ENCODE results near the gene FFAR2. TPM values are rescaled to one million over a fixed set of nuclear protein-coding genes. Genes with fewer than 3 reads are reported as not detected.
"Not testable (repeated sequence)": the region's sequence is repeated elsewhere in the genome, so short reads cannot be mapped to it uniquely, and the experiment has no call there.

The FFAR2 gene
- total RNA-seq, 4 donors from 2014 or later, result 0.49 to 2.5 (median 0.56) TPM; not detected in 1

DNA sequence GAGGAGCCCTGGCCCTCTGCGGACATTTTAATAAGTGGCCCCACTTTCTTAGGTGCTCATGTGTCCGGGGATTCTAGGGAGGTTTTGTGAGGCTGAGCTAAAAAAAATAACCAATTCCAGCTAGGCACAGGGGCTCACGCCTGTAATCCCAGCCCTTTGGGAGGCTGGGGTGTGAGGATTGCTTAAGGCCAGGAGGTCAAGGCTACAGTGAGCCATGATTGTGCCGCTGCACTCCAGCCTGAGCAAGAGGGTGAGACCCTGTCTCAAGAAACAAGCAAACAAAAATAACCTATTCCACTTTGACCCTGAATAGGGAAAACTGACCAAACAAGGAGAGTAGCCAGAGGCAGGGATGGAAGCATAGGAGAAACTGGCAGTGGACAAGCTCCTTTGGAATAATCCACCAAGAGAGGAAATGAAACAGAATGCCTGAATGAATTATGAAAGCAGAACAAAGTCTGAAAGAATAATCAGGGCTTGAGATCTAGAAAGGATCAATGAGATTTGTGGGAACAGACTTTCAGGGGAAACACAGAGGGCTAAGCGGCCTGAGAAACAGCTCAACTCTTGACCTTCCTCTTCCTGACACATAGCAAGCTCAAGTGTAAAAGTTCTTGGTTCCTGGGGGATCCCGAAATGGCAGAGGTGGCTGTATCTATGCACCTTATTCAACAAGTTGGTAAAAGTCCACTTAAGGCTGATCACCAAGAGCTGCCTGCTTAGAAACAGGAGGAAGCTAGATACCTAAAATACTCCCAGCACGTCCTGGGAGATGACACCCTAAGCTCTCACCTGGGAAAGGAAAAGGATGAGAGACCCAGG lies 30.1 kb upstream of the FFAR2 start:
- Histone ChIP-seq H3K4me3 (no peak overlapping the region), H3K4me1 (peaks cover 0 to 5% (median 3%) of the 10 kb centered on the region in 3 donors), H3K27me3 (peaks cover 0 to 70% (median 0%) of the 10 kb centered on the region in 4 donors), H3K27ac (no peak overlapping the region), H3K36me3 (no peaks in the 10 kb centered on the region), H3K9me3 (no peaks in the 10 kb centered on the region)
- TF ChIP-seq, protein P1, sequence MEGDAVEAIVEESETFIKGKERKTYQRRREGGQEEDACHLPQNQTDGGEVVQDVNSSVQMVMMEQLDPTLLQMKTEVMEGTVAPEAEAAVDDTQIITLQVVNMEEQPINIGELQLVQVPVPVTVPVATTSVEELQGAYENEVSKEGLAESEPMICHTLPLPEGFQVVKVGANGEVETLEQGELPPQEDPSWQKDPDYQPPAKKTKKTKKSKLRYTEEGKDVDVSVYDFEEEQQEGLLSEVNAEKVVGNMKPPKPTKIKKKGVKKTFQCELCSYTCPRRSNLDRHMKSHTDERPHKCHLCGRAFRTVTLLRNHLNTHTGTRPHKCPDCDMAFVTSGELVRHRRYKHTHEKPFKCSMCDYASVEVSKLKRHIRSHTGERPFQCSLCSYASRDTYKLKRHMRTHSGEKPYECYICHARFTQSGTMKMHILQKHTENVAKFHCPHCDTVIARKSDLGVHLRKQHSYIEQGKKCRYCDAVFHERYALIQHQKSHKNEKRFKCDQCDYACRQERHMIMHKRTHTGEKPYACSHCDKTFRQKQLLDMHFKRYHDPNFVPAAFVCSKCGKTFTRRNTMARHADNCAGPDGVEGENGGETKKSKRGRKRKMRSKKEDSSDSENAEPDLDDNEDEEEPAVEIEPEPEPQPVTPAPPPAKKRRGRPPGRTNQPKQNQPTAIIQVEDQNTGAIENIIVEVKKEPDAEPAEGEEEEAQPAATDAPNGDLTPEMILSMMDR (IDR thresholded peaks at IDR 0.05), result no peak
- no peak for TF ChIP-seq POLR2A (IDR thresholded peaks at IDR 0.05)
- intact Hi-C loops (cut with DNase I), result no loop called here
- DNase-seq, result no peak
- WGBS, 2 donors, result 51 to 60% methylated on average over 7 of the region's 7 CpGs

DNA sequence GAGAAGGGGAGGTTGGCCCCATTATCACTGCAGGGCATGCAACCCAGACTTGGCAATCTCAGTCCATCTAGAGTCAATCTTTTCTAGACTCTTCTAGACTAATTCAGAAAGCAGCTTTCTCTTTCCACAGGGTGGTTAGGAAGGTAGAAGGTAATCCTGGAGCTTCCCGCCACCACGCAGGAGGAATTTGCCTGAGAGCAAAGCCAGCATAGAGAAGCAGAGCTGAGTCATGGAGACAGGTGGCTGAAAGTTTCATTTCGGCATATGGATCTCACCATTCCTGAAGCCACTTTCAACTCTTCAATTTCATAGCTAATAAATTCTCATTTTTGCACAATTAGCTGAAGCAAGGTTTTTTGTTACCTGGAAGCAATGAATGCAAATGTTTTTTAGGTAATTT lies 29.0 kb upstream of the FFAR2 start:
- Histone ChIP-seq H3K27me3 (peaks cover 0 to 69% (median 0%) of the 10 kb centered on the region in 4 donors), H3K4me1 (peaks cover 0 to 5% (median 3%) of the 10 kb centered on the region in 3 donors), H3K36me3 (no peaks in the 10 kb centered on the region), H3K9me3 (no peaks in the 10 kb centered on the region), H3K27ac (no peak overlapping the region), H3K4me3 (no peak overlapping the region)
- DNase-seq, result no peak
- no peak for TF ChIP-seq POLR2A (IDR thresholded peaks at IDR 0.05)
- TF ChIP-seq, protein P1 (IDR thresholded peaks at IDR 0.05), result no peak
- WGBS, 2 donors, result 23 to 45% methylated on average over 2 to 3 of the region's 3 CpGs
- intact Hi-C loops (cut with DNase I), result no loop called here

DNA sequence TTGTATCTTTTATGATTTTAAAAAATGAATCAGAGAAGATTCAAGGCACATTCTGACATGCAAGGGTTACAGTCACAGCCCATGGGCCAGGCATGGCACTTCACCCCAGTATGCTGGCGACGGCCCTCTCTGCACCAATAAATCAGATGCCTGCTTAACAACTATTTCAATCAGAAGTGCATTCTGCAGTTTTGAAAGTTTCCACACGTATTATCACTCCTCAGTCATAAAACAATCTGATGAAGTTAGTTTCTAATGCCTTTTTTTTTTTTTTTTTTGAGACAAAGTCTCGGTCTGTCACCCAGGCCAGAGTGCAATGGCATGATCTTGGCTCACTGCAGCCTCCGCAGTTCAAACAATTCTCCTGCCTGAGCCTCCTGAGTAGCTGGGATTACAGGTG lies 28.3 kb upstream of the FFAR2 start:
- Histone ChIP-seq H3K36me3 (no peaks in the 10 kb centered on the region), H3K4me3 (no peak overlapping the region), H3K27me3 (peaks cover 0 to 69% (median 0%) of the 10 kb centered on the region in 4 donors), H3K27ac (no peak overlapping the region), H3K9me3 (no peaks in the 10 kb centered on the region), H3K4me1 (peaks cover 0 to 5% (median 3%) of the 10 kb centered on the region in 3 donors)
- no peak for DNase-seq
- 47 to 70% methylated on average over 4 to 5 of the region's 5 CpGs for WGBS, 2 donors
- TF ChIP-seq POLR2A (IDR thresholded peaks at IDR 0.05), result no peak
- TF ChIP-seq, protein P1 (IDR thresholded peaks at IDR 0.05), result no peak
- intact Hi-C loops (cut with DNase I), result no loop called here

DNA sequence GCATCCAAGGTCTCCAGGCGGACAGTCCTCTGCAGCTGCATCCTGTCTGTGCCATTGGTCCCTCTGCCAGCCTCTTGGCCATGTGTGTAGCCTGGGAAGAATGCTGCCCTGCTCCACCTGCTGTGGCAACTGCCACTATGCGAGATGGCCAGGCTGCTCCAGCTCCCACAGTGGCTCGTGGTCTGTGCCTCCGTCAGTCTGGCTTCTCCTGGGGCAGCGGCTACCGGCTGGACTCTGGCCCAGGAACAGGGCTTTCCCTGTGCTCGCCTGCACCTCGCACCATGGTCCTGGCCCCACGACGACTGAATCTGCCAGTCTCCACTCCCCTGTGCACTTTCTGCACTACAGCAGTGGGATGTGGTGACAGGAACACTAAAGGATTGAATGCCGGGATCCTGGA lies 26.7 kb upstream of the FFAR2 start:
- DNase-seq, result no peak
- H3K27ac ChIP-seq, result no peak overlapping the region
- H3K36me3 ChIP-seq, result no peaks in the 10 kb centered on the region
- TF ChIP-seq, protein P1 (IDR thresholded peaks at IDR 0.05), result no peak
- TF ChIP-seq POLR2A (IDR thresholded peaks at IDR 0.05), result no peak
- peaks cover 0 to 5% (median 3%) of the 10 kb centered on the region in 3 donors for H3K4me1 ChIP-seq
- H3K27me3 ChIP-seq, result peaks cover 0 to 58% (median 0%) of the 10 kb centered on the region in 4 donors
- intact Hi-C loops (cut with DNase I), result no loop called here
- WGBS, 2 donors, result 74 to 78% methylated on average over 11 of the region's 11 CpGs
- H3K4me3 ChIP-seq, result no peak overlapping the region
- no peaks in the 10 kb centered on the region for H3K9me3 ChIP-seq

DNA sequence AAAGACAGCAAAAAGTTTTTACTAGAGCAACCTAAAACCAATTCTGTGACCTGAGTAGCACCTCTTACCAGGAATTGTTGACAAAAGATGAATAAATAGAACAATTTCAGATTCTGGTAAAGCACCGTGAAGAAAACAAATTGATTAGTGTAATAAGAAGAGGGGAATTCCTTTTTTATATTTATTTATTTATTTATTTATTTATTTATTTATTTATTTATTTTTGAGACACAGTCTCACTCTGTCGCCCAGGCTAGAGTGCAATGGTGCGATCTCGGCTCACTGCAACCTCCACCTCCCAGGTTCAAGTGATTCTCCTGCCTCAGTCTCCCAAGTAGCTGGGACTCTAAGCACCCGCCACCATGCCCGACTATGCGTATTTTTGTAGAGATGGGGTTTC lies 24.7 kb upstream of the FFAR2 start:
- H3K36me3 ChIP-seq; H3K9me3 ChIP-seq; H3K4me1 ChIP-seq; H3K4me3 ChIP-seq; DNase-seq; H3K27ac ChIP-seq; intact Hi-C loops (cut with DNase I): not testable (repeated sequence)
- 84 to 91% methylated on average over 7 of the region's 7 CpGs for WGBS, 2 donors
- peaks cover 0 to 52% (median 0%) of the 10 kb centered on the region in 4 donors for H3K27me3 ChIP-seq
